ENCODE data around the gene ARHGEF1.

ARHGEF1 gene

GRCh38 chr19:41876847-41877832 is 5.8 kb upstream of the ARHGEF1 start, which contains the start of gene CD79A:
CD79A (plus strand) TSS chr19:41877279; CDS start chr19:41877305, 26 bp downstream.
- no peaks in the 10 kb centered on the region for H3K9me3 ChIP-seq (ENCODE audit: insufficient read depth, low read depth, low read length)
- no peak within 1 kb of the TSS for H3K4me3 ChIP-seq (ENCODE audit: low read length)
- H3K36me3 ChIP-seq (ENCODE audit: insufficient read depth, low read depth, low read length): no peaks in the 10 kb centered on the region; the same call in 1 of the 2 replicates
- H3K9ac ChIP-seq (ENCODE audit: low read depth, low read length): no peak within 1 kb of the TSS
- H3K27ac ChIP-seq (ENCODE audit: low read length): no peak within 1 kb of the TSS
- H3K27me3 ChIP-seq (ENCODE audit: insufficient read depth, low read length): peaks cover 33% of the 10 kb centered on the region
- H3K4me1 ChIP-seq (ENCODE audit: insufficient read depth, low read length): no peaks in the 10 kb centered on the region

- H3K9ac ChIP-seq (ENCODE audit: low read depth, low read length): no peak overlapping the region
- H3K36me3 ChIP-seq (ENCODE audit: insufficient read depth, low read depth, low read length): no peaks in the 10 kb centered on the region
- no peaks in the 10 kb centered on the region for H3K4me1 ChIP-seq (ENCODE audit: insufficient read depth, low read length)
- no peaks in the 10 kb centered on the region for H3K9me3 ChIP-seq (ENCODE audit: insufficient read depth, low read depth, low read length)
- no peak overlapping the region for H3K27ac ChIP-seq (ENCODE audit: low read length)
- peaks cover 42% of the 10 kb centered on the region for H3K27me3 ChIP-seq (ENCODE audit: insufficient read depth, low read length)
- H3K4me3 ChIP-seq (ENCODE audit: low read length): no peak overlapping the region
Observed at GRCh38 chr19:41877916-41878905, 4.8 kb upstream of the ARHGEF1 start.

GRCh38 chr19:41879080-41879479 is 3.9 kb upstream of the ARHGEF1 start:
- H3K4me3 ChIP-seq (ENCODE audit: low read length): no peak overlapping the region
- no peaks in the 10 kb centered on the region for H3K36me3 ChIP-seq (ENCODE audit: insufficient read depth, low read depth, low read length)
- H3K4me1 ChIP-seq (ENCODE audit: insufficient read depth, low read length): no peaks in the 10 kb centered on the region
- no peak overlapping the region for H3K27ac ChIP-seq (ENCODE audit: low read length)
- no peak overlapping the region for H3K9ac ChIP-seq (ENCODE audit: low read depth, low read length)
- peaks cover 48% of the 10 kb centered on the region for H3K27me3 ChIP-seq (ENCODE audit: insufficient read depth, low read length)
- H3K9me3 ChIP-seq (ENCODE audit: insufficient read depth, low read depth, low read length): no peaks in the 10 kb centered on the region

- Histone ChIP-seq H3K9ac (ENCODE audit: low read depth, low read length) (no peak overlapping the region), H3K36me3 (ENCODE audit: insufficient read depth, low read depth, low read length) (no peaks in the 10 kb centered on the region), H3K27me3 (ENCODE audit: insufficient read depth, low read length) (peaks cover 48% of the 10 kb centered on the region), H3K9me3 (ENCODE audit: insufficient read depth, low read depth, low read length) (no peaks in the 10 kb centered on the region), H3K4me3 (ENCODE audit: low read length) (no peak overlapping the region), H3K27ac (ENCODE audit: low read length) (no peak overlapping the region), H3K4me1 (ENCODE audit: insufficient read depth, low read length) (no peaks in the 10 kb centered on the region)
Observed at GRCh38 chr19:41879670-41880328, 3.2 kb upstream of the ARHGEF1 start.

- Histone ChIP-seq H3K9ac (ENCODE audit: low read depth, low read length) (no peak overlapping the region), H3K27me3 (ENCODE audit: insufficient read depth, low read length) (peaks cover 48% of the 10 kb centered on the region), H3K27ac (ENCODE audit: low read length) (no peak overlapping the region), H3K4me3 (ENCODE audit: low read length) (no peak overlapping the region), H3K36me3 (ENCODE audit: insufficient read depth, low read depth, low read length) (no peaks in the 10 kb centered on the region), H3K9me3 (ENCODE audit: insufficient read depth, low read depth, low read length) (no peaks in the 10 kb centered on the region), H3K4me1 (ENCODE audit: insufficient read depth, low read length) (no peaks in the 10 kb centered on the region)
Observed at GRCh38 chr19:41880329-41880708, 2.7 kb upstream of the ARHGEF1 start.

GRCh38 chr19:41883463-41883820 is 458 bp downstream of the ARHGEF1 start:
- H3K4me3 ChIP-seq (ENCODE audit: low read length): peak overlapping the region; percentile 92
- no peak overlapping the region for H3K27ac ChIP-seq (ENCODE audit: low read length)
- H3K9me3 ChIP-seq (ENCODE audit: insufficient read depth, low read depth, low read length): no peaks in the 10 kb centered on the region
- H3K9ac ChIP-seq (ENCODE audit: low read depth, low read length): peak overlapping the region; percentile 52; the same call in 1 of the 2 replicates
- H3K4me1 ChIP-seq (ENCODE audit: insufficient read depth, low read length): peaks cover 10% of the 10 kb centered on the region; the same call in 1 of the 2 replicates
- no peaks in the 10 kb centered on the region for H3K36me3 ChIP-seq (ENCODE audit: insufficient read depth, low read depth, low read length)
- H3K27me3 ChIP-seq (ENCODE audit: insufficient read depth, low read length): peaks cover 39% of the 10 kb centered on the region

GRCh38 chr19:41883821-41884733 is 1.1 kb downstream of the ARHGEF1 start:
- Histone ChIP-seq H3K9me3 (ENCODE audit: insufficient read depth, low read depth, low read length) (no peaks in the 10 kb centered on the region), H3K9ac (ENCODE audit: low read depth, low read length) (peak overlapping the region; percentile 89), H3K27me3 (ENCODE audit: insufficient read depth, low read length) (peaks cover 39% of the 10 kb centered on the region), H3K27ac (ENCODE audit: low read length) (no peak overlapping the region), H3K4me1 (ENCODE audit: insufficient read depth, low read length) (peaks cover 10% of the 10 kb centered on the region; the same call in 1 of the 2 replicates), H3K4me3 (ENCODE audit: low read length) (peak overlapping the region; percentile 92), H3K36me3 (ENCODE audit: insufficient read depth, low read depth, low read length) (no peaks in the 10 kb centered on the region)

GRCh38 chr19:41886761-41887710 is 4.1 kb downstream of the ARHGEF1 start:
- 0 out of 2 replicates have a peak, but pooled peaks cover 6% of the 10 kb centered on the region for H3K36me3 ChIP-seq (ENCODE audit: insufficient read depth, low read depth, low read length)
- H3K9ac ChIP-seq (ENCODE audit: low read depth, low read length): peak overlapping the region; percentile 11
- peaks cover 16% of the 10 kb centered on the region for H3K27me3 ChIP-seq (ENCODE audit: insufficient read depth, low read length)
- H3K9me3 ChIP-seq (ENCODE audit: insufficient read depth, low read depth, low read length): no peaks in the 10 kb centered on the region
- no peak overlapping the region for H3K27ac ChIP-seq (ENCODE audit: low read length)
- no peak overlapping the region; the same call in 1 of the 2 replicates for H3K4me3 ChIP-seq (ENCODE audit: low read length)
- H3K4me1 ChIP-seq (ENCODE audit: insufficient read depth, low read length): peaks cover 10% of the 10 kb centered on the region; the same call in 1 of the 2 replicates

GRCh38 chr19:41887711-41888382 is 4.9 kb downstream of the ARHGEF1 start:
- Histone ChIP-seq H3K27ac (ENCODE audit: low read length) (no peak overlapping the region), H3K36me3 (ENCODE audit: insufficient read depth, low read depth, low read length) (0 out of 2 replicates have a peak, but pooled peaks cover 6% of the 10 kb centered on the region), H3K9ac (ENCODE audit: low read depth, low read length) (peak overlapping the region; percentile 57; the same call in 1 of the 2 replicates), H3K4me1 (ENCODE audit: insufficient read depth, low read length) (peaks cover 10% of the 10 kb centered on the region; the same call in 1 of the 2 replicates), H3K27me3 (ENCODE audit: insufficient read depth, low read length) (peaks cover 8% of the 10 kb centered on the region), H3K4me3 (ENCODE audit: low read length) (peak overlapping the region; percentile 48; the same call in 1 of the 2 replicates), H3K9me3 (ENCODE audit: insufficient read depth, low read depth, low read length) (no peaks in the 10 kb centered on the region)
